GM19043 (cell line): ENCODE measurements around the gene GANAB.

ENCODE experiments used
- ATAC-seq: cut with Tn5 transposase; IDR thresholded peaks from one replicate; pipeline ENCODE4 v1.9.1; 2021; ENCODE audit warnings: low read depth; ENCODE audit not compliant: unreplicated experiment

GANAB gene

GRCh38 chr11:62577046-62577714 is 69.2 kb downstream of the GANAB start:
- ATAC-seq, result no peak

GRCh38 chr11:62575837-62576236 is 70.6 kb downstream of the GANAB start:
- ATAC-seq, result no peak

DNA sequence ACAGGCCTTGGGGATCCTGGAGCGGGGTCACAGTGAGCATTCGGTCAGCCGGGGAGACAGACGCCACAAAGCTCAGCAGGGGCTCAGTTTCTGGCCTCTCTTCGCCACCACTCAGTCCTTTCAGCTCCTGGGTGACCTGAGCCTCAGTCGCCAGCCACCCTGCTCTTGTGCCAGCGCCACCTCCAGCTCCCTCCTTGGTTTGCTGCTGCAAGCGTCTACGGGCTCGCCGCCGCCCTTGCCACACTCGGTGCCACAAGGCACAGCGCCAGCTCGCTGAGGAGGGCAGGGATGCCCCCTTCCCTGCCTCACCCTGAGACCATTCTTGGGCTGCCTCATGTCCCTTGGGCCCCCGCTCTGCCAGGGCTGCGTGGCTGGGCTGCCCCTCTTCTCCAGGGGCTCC is 71.3 kb downstream of the GANAB start:
- no peak for ATAC-seq
